ENCODE measurements around the gene TSPYL4.

DNA sequence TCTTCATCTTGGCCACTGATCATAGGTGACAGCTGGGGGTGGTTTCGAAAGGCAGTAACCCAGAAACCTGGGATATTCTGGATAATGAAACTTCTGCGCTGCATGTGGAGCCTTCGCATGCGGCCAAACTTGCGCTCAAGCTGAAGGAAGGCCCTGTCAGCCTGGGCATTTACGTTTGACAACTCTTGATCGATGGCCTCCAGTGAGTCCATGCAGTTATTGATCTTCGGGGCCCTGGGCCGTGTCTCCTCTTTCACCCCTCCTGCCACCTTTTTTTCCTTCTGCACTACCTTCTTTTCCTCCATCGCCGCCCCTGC is 729 bp downstream of the TSPYL4 start:
- TF ChIP-seq CTCF (IDR thresholded peaks at IDR 0.05; ENCODE audit: poor library complexity, severe bottlenecking) (no peak), TAF1 (IDR thresholded peaks at IDR 0.05; ENCODE audit: low read depth) (no peak), POLR2AphosphoS5 (IDR thresholded peaks at IDR 0.05) (no peak), EP300 (conservative IDR thresholded peaks at IDR 0.05; ENCODE audit: poor library complexity, severe bottlenecking) (no peak), EZH2 (IDR thresholded peaks at IDR 0.05; ENCODE audit: borderline replicate concordance, insufficient read depth, low read length, poor library complexity, severe bottlenecking) (no peak), RAD21 (conservative IDR thresholded peaks at IDR 0.05) (no peak)
- TF ChIP-seq, protein P1, sequence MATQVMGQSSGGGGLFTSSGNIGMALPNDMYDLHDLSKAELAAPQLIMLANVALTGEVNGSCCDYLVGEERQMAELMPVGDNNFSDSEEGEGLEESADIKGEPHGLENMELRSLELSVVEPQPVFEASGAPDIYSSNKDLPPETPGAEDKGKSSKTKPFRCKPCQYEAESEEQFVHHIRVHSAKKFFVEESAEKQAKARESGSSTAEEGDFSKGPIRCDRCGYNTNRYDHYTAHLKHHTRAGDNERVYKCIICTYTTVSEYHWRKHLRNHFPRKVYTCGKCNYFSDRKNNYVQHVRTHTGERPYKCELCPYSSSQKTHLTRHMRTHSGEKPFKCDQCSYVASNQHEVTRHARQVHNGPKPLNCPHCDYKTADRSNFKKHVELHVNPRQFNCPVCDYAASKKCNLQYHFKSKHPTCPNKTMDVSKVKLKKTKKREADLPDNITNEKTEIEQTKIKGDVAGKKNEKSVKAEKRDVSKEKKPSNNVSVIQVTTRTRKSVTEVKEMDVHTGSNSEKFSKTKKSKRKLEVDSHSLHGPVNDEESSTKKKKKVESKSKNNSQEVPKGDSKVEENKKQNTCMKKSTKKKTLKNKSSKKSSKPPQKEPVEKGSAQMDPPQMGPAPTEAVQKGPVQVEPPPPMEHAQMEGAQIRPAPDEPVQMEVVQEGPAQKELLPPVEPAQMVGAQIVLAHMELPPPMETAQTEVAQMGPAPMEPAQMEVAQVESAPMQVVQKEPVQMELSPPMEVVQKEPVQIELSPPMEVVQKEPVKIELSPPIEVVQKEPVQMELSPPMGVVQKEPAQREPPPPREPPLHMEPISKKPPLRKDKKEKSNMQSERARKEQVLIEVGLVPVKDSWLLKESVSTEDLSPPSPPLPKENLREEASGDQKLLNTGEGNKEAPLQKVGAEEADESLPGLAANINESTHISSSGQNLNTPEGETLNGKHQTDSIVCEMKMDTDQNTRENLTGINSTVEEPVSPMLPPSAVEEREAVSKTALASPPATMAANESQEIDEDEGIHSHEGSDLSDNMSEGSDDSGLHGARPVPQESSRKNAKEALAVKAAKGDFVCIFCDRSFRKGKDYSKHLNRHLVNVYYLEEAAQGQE (IDR thresholded peaks at IDR 0.05; ENCODE audit: borderline replicate concordance): no peak

All from neural cell (in vitro differentiated cells).